RWPE2 (cell line): ENCODE results near the gene PCDHGB1.
A peak's percentile ranks its signal among the peaks of the same experiment; 100 is the strongest.
"Not testable (repeated sequence)": the region's sequence is repeated elsewhere in the genome, so short reads cannot be mapped to it uniquely, and the experiment has no call there.

Experiments used
- ATAC-seq: fragments of 200-7000 bp; cut with Tn5 transposase; 3 replicates; pipeline ENCODE4 v1.9.1; 2021; ENCODE audit warnings: low read depth
- DNase-seq: peaks from one replicate; pipeline ENCODE4 v3.0.0-alpha.2; 2020; ENCODE audit warnings: low spot score
- H3K27ac ChIP-seq: fragments of 450-650 bp; 2 replicates; pipeline ENCODE4 v1.5.1; 2017; ENCODE audit warnings: mild to moderate bottlenecking; ENCODE audit not compliant: poor library complexity, severe bottlenecking
- H3K27me3 ChIP-seq: fragments of 250-450 bp; sonication (Bioruptor Pico); 2 replicates; pipeline ENCODE4 v1.5.1; 2021; ENCODE audit warnings: mild to moderate bottlenecking, moderate library complexity; ENCODE audit not compliant: insufficient read depth, poor library complexity, severe bottlenecking
- H3K36me3 ChIP-seq: fragments of 250-450 bp; sonication (Bioruptor Pico); 2 replicates; pipeline ENCODE4 v1.5.1; 2020; ENCODE audit warnings: low read depth, mild to moderate bottlenecking, moderate library complexity
- H3K4me1 ChIP-seq: fragments of 250-450 bp; sonication (Bioruptor Pico); 2 replicates; pipeline ENCODE4 v1.5.1; 2021; ENCODE audit warnings: mild to moderate bottlenecking, moderate library complexity; ENCODE audit not compliant: insufficient read depth, poor library complexity, severe bottlenecking
- H3K4me3 ChIP-seq: fragments of 250-450 bp; sonication (Bioruptor Pico); 2 replicates; pipeline ENCODE4 v1.5.1; 2021; ENCODE audit warnings: mild to moderate bottlenecking, moderate library complexity; ENCODE audit not compliant: severe bottlenecking
- H3K9me3 ChIP-seq: fragments of 250-450 bp; sonication (Bioruptor Pico); 2 replicates; pipeline ENCODE4 v1.5.1; 2021; ENCODE audit warnings: mild to moderate bottlenecking, moderate library complexity; ENCODE audit not compliant: severe bottlenecking
- TF ChIP-seq, protein P1 (sequence below): fragments of 450-650 bp; IDR thresholded peaks from one replicate; pipeline ENCODE4 v1.5.1; 2017; ENCODE audit warnings: mild to moderate bottlenecking, moderate library complexity; ENCODE audit not compliant: poor library complexity, severe bottlenecking

PCDHGB1 gene

DNA sequence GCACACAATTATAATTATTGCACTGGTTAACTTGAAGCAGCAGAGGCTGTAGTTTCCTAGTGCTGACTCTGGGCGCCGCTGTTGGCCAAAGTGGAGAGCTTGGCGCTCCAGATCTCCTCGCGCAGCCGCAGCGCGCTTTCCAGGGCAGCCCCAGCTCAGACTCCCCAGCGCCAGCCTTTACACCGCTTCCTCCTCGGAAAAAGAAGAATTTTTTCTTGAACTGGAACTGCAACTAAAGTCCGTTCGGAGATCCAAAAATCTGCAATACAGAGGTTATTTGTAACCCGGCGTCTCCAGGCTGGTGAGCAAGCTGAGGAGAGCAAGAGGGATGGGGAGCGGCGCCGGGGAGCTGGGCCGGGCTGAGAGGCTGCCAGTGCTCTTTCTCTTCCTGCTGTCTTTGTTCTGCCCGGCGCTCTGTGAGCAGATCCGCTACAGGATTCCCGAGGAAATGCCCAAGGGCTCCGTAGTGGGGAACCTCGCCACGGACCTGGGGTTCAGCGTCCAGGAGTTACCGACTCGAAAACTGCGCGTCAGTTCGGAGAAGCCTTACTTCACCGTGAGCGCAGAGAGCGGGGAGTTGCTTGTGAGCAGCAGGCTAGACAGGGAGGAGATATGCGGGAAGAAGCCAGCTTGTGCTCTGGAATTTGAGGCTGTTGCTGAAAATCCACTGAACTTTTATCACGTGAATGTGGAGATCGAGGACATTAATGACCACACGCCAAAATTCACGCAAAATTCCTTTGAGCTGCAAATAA is 37.8 kb downstream of the PCDHGB1 start, which contains the start of gene PCDHGB4:
Gene PCDHGB4, plus strand, starts transcription at position 142 of the 755 bp plus-strand sequence. Its CDS starts 187 bp downstream, at position 329.
- not testable (repeated sequence) for H3K27ac ChIP-seq, DNase-seq, H3K27me3 ChIP-seq, H3K36me3 ChIP-seq, H3K4me1 ChIP-seq
- TF ChIP-seq, protein P1, sequence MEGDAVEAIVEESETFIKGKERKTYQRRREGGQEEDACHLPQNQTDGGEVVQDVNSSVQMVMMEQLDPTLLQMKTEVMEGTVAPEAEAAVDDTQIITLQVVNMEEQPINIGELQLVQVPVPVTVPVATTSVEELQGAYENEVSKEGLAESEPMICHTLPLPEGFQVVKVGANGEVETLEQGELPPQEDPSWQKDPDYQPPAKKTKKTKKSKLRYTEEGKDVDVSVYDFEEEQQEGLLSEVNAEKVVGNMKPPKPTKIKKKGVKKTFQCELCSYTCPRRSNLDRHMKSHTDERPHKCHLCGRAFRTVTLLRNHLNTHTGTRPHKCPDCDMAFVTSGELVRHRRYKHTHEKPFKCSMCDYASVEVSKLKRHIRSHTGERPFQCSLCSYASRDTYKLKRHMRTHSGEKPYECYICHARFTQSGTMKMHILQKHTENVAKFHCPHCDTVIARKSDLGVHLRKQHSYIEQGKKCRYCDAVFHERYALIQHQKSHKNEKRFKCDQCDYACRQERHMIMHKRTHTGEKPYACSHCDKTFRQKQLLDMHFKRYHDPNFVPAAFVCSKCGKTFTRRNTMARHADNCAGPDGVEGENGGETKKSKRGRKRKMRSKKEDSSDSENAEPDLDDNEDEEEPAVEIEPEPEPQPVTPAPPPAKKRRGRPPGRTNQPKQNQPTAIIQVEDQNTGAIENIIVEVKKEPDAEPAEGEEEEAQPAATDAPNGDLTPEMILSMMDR: peak; percentile 94
- ATAC-seq: peak; percentile 92
- H3K4me3 ChIP-seq: peak within 1 kb of the TSS; percentile 26
- peaks cover 49% of the 10 kb centered on the region for H3K9me3 ChIP-seq

DNA sequence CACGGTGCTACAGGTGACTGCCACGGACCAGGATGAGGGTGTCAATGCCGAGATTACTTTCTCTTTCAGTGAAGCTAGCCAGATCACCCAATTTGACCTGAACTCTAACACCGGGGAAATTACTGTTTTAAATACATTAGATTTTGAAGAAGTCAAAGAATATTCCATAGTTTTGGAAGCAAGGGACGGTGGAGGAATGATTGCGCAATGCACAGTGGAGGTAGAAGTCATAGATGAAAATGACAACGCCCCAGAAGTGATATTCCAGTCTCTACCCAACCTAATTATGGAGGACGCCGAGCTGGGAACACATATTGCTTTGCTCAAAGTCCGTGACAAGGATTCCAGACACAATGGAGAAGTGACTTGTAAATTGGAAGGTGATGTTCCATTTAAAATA is 38.8 kb downstream of the PCDHGB1 start:
- Histone ChIP-seq H3K27ac (no peak overlapping the region), H3K4me1 (no peaks in the 10 kb centered on the region), H3K4me3 (no peak overlapping the region), H3K36me3 (peaks cover 5% of the 10 kb centered on the region), H3K9me3 (peaks cover 47% of the 10 kb centered on the region), H3K27me3 (peaks cover 2% of the 10 kb centered on the region)
- no peak for DNase-seq
- ATAC-seq: no peak
- TF ChIP-seq, protein P1: no peak

DNA sequence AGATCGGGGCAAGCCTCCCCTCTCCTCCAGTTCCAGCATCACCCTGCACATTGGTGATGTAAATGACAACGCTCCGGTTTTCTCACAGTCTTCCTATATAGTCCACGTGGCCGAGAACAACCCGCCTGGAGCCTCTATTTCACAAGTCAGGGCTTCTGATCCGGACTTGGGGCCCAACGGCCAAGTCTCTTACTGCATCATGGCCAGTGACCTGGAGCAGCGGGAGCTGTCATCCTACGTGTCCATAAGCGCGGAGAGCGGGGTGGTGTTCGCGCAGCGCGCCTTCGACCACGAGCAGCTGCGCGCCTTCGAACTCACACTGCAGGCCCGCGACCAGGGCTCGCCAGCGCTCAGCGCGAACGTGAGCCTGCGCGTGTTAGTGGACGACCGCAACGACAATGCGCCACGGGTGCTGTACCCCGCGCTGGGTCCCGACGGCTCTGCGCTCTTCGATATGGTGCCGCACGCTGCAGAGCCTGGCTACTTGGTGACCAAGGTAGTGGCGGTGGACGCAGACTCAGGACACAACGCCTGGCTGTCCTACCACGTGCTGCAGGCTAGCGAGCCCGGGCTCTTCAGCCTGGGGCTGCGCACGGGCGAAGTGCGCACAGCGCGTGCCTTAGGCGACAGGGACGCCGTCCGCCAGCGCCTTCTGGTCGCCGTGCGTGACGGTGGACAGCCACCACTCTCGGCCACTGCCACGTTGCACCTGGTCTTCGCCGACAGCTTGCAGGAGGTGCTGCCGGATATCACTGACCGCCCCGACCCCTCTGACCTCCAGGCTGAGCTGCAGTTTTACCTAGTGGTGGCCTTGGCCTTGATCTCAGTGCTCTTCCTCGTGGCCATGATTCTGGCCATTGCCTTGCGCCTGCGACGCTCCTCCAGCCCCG is 39.5 kb downstream of the PCDHGB1 start:
- Histone ChIP-seq H3K36me3 (peaks cover 5% of the 10 kb centered on the region), H3K4me1 (no peaks in the 10 kb centered on the region), H3K27ac (no peak overlapping the region), H3K4me3 (no peak overlapping the region), H3K9me3 (peaks cover 48% of the 10 kb centered on the region), H3K27me3 (no peaks in the 10 kb centered on the region)
- TF ChIP-seq, protein P1: no peak
- DNase-seq (no peak), ATAC-seq (no peak)

DNA sequence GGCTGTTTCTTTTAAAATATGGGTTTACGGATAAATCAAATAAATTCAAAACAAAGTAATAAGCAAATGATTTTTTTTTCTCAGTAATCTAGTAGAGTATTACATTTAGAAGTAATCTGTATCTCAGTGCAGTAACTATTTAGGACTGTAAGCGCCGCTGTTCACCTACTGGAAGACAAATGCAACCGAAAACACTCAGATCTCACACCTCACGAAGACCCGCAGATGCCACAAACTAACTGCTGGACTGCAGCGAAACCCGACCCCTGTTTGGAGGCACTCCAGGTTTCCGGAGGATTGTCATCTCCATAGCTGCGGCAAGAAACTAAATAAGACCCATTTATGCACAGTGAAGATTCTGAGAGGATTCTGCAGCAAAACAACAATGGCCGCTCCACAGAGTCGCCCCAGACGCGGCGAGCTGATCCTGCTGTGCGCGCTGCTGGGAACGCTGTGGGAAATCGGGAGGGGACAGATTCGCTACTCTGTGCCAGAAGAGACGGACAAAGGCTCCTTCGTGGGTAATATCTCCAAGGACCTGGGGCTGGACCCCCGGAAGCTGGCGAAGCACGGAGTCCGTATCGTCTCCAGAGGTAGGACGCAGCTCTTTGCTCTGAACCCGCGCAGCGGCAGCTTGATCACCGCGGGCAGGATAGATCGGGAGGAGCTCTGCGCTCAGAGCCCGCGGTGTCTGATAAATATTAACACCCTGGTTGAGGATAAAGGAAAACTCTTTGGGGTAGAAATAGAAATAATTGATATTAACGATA is 42.7 kb downstream of the PCDHGB1 start, which contains the start of gene PCDHGA8:
Gene PCDHGA8, plus strand, starts transcription at position 205 of the 770 bp plus-strand sequence. Its CDS starts 181 bp downstream, at position 386.
- Histone ChIP-seq H3K4me3 (no peak within 1 kb of the TSS), H3K36me3 (peaks cover 5% of the 10 kb centered on the region), H3K4me1 (no peaks in the 10 kb centered on the region), H3K27ac (no peak within 1 kb of the TSS), H3K27me3 (peaks cover 8% of the 10 kb centered on the region), H3K9me3 (peaks cover 48% of the 10 kb centered on the region)
- no peak for DNase-seq
- ATAC-seq: no peak
- TF ChIP-seq, protein P1: no peak
